ENCODE results near the gene MYEF2.

GRCh38 chr15:48170981-48171380 lies 7.1 kb downstream of the MYEF2 start:
- TF ChIP-seq CTCF (IDR thresholded peaks at IDR 0.05): no peak
- TF ChIP-seq POLR2A (IDR thresholded peaks at IDR 0.05): no peak
- no peak for TF ChIP-seq EP300 (IDR thresholded peaks at IDR 0.05)
